ENCODE measurements around the gene MAGI1.

GRCh38 chr3:65406470-65406869 lies 632.2 kb downstream of the MAGI1 start:
- TF ChIP-seq CTCF (conservative IDR thresholded peaks at IDR 0.05) (no peak), ZFX (IDR thresholded peaks at IDR 0.05) (no peak)

Measured in C4-2B (cell line).